Thyroid gland (tissue), 4 donors: ENCODE results near the gene VENTX. TPM values are rescaled to one million over a fixed set of nuclear protein-coding genes. Genes with fewer than 3 reads are reported as not detected.

Experiments
- DNase-seq, 2 donors: peaks; one replicate each; pipeline ENCODE4 v3.0.0-alpha.2; 2019
- H3K27ac ChIP-seq, 3 donors: fragments of 200-600 bp; sonication (generic); 1 replicate in 2 of 3; 2 replicates in 1 of 3; pipeline ENCODE4 v1.5.1; 2016 to 2019; ENCODE audit warnings: mild to moderate bottlenecking in 1 of 3, moderate library complexity in 1 of 3
- H3K27me3 ChIP-seq: fragments of 200-600 bp; sonication (generic); one replicate; pipeline ENCODE4 v1.5.1; 2019
- H3K36me3 ChIP-seq, 2 donors: fragments of 200-600 bp; sonication (generic); one replicate each; pipeline ENCODE4 v1.5.1; 2016 to 2019
- H3K4me1 ChIP-seq, 2 donors: fragments of 200-600 bp; sonication (generic); one replicate each; pipeline ENCODE4 v1.5.1; 2017 to 2019
- H3K4me3 ChIP-seq, 3 donors: fragments of 200-600 bp; sonication (generic); replicated peaks in 1 of 3; 1 replicate in 2 of 3; 2 replicates in 1 of 3; pipeline ENCODE4 v1.5.1; 2016; ENCODE audit warnings: mild to moderate bottlenecking in 1 of 3
- H3K9me3 ChIP-seq: fragments of 200-600 bp; sonication (generic); one replicate; pipeline ENCODE4 v1.5.1; 2017
- POLR2A ChIP-seq, 2 donors: fragments of 450-650 bp; IDR thresholded peaks; one replicate each; pipeline ENCODE4 v1.6.1; 2017; ENCODE audit warnings: antibody characterized with exemption in 2 of 2, mild to moderate bottlenecking in 2 of 2, moderate library complexity in 1 of 2
- WGBS, 2 donors: methylation state at CpG; one replicate each; pipeline ENCODE4 v1.1.5; 2017; 5-methylcytosine and 5-hydroxymethylcytosine counted together
- intact Hi-C: fragments of 100-400 bp; cut with DNase I; formaldehyde crosslinking; loops from one replicate; pipeline ENCODE4 v1.15.1; 2023
- total RNA-seq, 4 donors: library from RNA; depleted of rRNA; stranded (reverse); fragments of >200 nt; gene quantifications; one replicate each; pipeline ENCODE4 v1.2.3, GENCODE V29; 2016
- TF ChIP-seq, protein P1 (sequence below), 6 experiments: fragments of 200-600 bp in 3 of 6; fragments of 450-650 bp in 3 of 6; sonication (generic) in 3 of 6; IDR thresholded peaks; one replicate each; pipeline ENCODE4 v1.5.1; 2016 to 2019; ENCODE audit warnings: antibody characterized with exemption in 6 of 6, mild to moderate bottlenecking in 2 of 6, inconsistent platforms in 1 of 6, moderate library complexity in 1 of 6

VENTX gene
- total RNA-seq, 4 donors from 2014 or later: 0.40 to 1.3 (median 0.63) TPM; not detected in 1

DNA sequence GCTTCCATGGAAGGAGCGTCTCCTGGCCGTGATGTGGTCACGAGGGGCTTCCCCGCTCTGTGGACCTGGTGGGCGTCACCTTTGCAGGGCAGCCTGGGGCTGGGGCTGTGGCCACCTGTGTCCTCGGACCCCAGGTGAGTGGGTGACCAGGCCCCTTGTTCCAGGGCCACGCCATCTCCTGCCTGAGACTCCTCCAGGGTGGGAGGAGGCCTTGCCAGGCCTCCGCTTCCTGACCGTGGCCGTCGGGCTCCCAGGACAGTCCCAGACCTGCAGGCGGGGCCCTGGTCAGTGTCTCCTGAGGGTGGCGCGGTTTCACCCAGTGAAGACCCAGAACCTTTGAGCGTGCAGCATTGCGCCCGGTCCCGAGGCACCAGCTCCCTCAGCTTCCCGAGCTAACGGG, 28.0 kb upstream of the VENTX start:
- TF ChIP-seq, protein P1, sequence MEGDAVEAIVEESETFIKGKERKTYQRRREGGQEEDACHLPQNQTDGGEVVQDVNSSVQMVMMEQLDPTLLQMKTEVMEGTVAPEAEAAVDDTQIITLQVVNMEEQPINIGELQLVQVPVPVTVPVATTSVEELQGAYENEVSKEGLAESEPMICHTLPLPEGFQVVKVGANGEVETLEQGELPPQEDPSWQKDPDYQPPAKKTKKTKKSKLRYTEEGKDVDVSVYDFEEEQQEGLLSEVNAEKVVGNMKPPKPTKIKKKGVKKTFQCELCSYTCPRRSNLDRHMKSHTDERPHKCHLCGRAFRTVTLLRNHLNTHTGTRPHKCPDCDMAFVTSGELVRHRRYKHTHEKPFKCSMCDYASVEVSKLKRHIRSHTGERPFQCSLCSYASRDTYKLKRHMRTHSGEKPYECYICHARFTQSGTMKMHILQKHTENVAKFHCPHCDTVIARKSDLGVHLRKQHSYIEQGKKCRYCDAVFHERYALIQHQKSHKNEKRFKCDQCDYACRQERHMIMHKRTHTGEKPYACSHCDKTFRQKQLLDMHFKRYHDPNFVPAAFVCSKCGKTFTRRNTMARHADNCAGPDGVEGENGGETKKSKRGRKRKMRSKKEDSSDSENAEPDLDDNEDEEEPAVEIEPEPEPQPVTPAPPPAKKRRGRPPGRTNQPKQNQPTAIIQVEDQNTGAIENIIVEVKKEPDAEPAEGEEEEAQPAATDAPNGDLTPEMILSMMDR (IDR thresholded peaks at IDR 0.05): no peak
- TF ChIP-seq POLR2A (IDR thresholded peaks at IDR 0.05): no peak

DNA sequence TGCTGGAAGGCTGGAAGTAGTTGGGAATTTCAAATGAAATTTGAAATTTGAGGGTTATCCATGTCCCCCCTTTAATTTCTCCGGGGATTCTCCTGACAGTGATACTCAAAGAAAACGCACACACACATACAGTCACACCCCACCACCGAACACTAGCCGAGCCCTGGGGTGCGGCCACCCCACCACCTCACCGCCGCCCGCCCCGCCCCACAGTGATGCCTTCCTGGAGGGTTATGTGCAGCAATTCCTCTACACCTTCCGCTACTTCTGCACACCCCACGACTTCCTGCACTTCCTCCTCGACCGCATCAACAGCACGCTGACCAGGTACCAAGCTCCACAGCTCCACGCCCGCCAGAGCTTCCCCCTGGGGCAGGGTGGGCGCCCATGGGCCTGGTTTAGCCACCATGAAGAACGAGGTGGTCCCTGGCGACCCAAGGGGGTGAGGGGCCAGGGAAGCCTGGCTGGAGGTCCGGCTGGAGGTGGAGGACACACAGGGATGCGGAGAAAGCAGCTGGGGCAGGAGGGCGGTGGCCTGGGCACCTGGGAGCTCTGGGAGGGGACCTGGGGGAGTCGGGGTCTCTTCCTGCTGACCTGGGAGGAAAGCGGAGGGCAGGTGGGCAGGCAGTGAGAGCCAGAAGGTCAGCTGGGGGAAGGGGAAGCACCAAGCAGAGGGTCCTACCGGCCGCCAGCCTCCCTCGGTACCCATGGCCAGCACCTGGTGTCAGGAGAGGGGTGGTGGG, 27.1 kb upstream of the VENTX start:
- no peak for TF ChIP-seq POLR2A (IDR thresholded peaks at IDR 0.05)
- TF ChIP-seq, protein P1 (IDR thresholded peaks at IDR 0.05): no peak
- Histone ChIP-seq H3K27me3 (no peaks in the 10 kb centered on the region), H3K4me3 (no peak overlapping the region), H3K4me1 (no peaks in the 10 kb centered on the region), H3K9me3 (no peaks in the 10 kb centered on the region), H3K36me3 (no peaks in the 10 kb centered on the region), H3K27ac (no peak overlapping the region)
- DNase-seq: no peak
- intact Hi-C loops: no loop called here
- 88% methylated on average over 26 to 27 of the region's 27 CpGs for WGBS, 2 donors

More for the DNA sequence above, 28.0 kb upstream of the VENTX start:
- H3K27me3 ChIP-seq: no peaks in the 10 kb centered on the region
- no peak for DNase-seq
- intact Hi-C loops: no loop called here
- H3K4me3 ChIP-seq: no peak overlapping the region
- 92 to 100% methylated on average over 2 to 5 of the region's 20 CpGs for WGBS, 2 donors
- H3K4me1 ChIP-seq: no peaks in the 10 kb centered on the region
- H3K36me3 ChIP-seq: no peaks in the 10 kb centered on the region
- H3K9me3 ChIP-seq: no peaks in the 10 kb centered on the region
- no peak overlapping the region for H3K27ac ChIP-seq

DNA sequence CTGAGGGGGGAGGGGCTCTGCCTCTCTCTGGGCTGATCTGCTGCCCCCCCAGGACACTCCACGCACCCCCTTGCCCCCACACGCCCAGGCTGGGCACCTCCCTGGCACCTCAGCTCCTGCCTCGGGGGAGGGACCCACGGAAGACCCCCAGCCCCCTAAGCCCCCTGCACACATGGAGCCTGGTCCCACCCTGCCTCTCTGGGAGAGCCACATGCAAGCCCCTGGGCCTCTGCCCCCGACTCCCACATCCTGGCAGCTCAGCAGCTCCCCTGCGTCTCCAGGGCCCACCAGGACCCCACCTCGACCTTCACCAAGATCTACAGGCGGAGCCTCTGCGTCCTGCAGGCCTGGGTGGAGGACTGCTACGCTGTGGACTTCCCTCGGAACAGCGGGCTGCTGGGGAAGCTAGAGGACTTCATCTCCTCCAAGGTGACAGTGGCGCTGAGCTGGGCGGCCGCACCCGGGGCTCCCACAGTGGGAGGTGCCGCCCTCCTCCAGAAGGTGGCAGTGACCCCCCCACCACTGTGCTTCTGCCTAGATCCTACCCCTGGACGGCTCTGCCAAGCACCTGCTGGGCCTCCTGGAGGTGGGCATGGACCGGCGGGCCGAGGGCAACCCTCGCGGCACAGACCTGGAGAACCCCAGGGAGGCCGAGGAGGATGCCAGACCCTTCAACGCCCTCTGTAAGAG, 26.4 kb upstream of the VENTX start:
- H3K27ac ChIP-seq: no peak overlapping the region
- TF ChIP-seq, protein P1 (IDR thresholded peaks at IDR 0.05): no peak
- TF ChIP-seq POLR2A (IDR thresholded peaks at IDR 0.05): no peak
- no peak overlapping the region for H3K4me3 ChIP-seq
- intact Hi-C loops: no loop called here
- no peaks in the 10 kb centered on the region for H3K9me3 ChIP-seq
- no peak for DNase-seq
- no peaks in the 10 kb centered on the region for H3K27me3 ChIP-seq
- no peaks in the 10 kb centered on the region for H3K4me1 ChIP-seq
- WGBS, 2 donors: 82 to 88% methylated on average over 11 to 20 of the region's 25 CpGs
- no peaks in the 10 kb centered on the region for H3K36me3 ChIP-seq

DNA sequence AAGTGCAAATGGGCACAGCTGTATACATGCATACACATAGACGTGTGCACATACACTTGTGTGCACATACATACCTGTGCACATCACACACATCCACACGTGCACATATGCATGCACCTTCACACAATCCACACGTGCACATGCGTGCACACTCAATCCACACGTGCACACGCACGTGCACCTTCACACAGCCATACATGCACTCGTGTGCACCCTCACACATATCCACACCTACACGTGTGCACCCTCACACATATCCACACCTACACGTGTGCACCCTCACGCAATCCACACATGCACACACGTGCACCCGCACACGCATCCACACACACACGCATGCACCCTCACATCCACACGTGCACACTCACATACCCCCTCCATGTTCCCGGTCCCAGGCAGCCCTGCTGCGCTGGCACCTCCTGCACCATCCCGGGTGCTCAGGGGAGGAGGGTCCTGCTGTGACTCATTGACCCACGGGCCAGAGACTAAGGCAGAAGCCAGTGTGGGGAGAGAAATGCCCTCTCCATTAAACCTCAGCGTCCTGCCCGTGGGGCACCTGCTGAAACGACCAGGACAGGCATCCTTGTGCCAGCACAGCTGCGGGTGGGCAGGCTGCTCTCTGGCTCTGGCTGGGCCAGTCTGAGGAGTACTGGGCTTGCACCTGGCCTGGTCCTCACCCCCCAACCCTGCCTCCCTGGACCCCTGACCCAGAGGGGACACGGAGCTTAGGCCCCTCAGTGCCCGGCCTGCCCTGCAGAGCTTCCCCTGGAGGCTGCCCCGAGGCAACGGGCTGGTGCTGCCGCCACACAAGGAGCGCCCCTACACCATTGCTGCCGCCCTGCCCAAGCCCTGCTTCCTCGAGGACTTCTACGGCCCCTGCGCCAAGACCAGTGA, 25.4 kb upstream of the VENTX start:
- no peak for TF ChIP-seq POLR2A (IDR thresholded peaks at IDR 0.05)
- TF ChIP-seq, protein P1 (IDR thresholded peaks at IDR 0.05): no peak
- intact Hi-C loops: no loop called here
- H3K27me3 ChIP-seq: no peaks in the 10 kb centered on the region
- H3K27ac ChIP-seq: no peak overlapping the region
- no peak overlapping the region for H3K4me3 ChIP-seq
- no peaks in the 10 kb centered on the region for H3K9me3 ChIP-seq
- no peaks in the 10 kb centered on the region for H3K36me3 ChIP-seq
- no peaks in the 10 kb centered on the region for H3K4me1 ChIP-seq
- 89% methylated on average over 24 to 31 of the region's 34 CpGs for WGBS, 2 donors
- no peak for DNase-seq
